ENCODE results near the gene NDUFAF3. TPM values are rescaled to one million over a fixed set of nuclear protein-coding genes. Genes with fewer than 3 reads are reported as not detected.
A peak's percentile ranks its signal among the peaks of the same experiment; 100 is the strongest.

NDUFAF3 gene
- total and polyA plus RNA-seq, 4 experiments from 2014 or later = 77.9 to 169 (median 115) TPM

- Histone ChIP-seq H3K36me3 (ENCODE audit: insufficient read depth, low read length) (peaks cover 48% of the 10 kb centered on the region), H3K9me3 (ENCODE audit: control insufficient read depth in 1 of 2, low read length in 2 of 2) (no peaks in the 10 kb centered on the region), H3K4me1 (ENCODE audit: insufficient read depth, low read length) (peaks cover 21% of the 10 kb centered on the region), H3K4me3 (ENCODE audit: low read length in 2 of 2) (peak within 1 kb of the TSS; percentile 64 to 77), H3K27ac (ENCODE audit: low read depth, low read length) (peak within 1 kb of the TSS; percentile 93), H3K27me3 (ENCODE audit: insufficient read depth, low read length) (no peaks in the 10 kb centered on the region)
- Mint-ChIP-seq H3K27ac (peak within 1 kb of the TSS; percentile 94 to 100 (median 99)), H3K4me3 (peak within 1 kb of the TSS; percentile 90 to 97 (median 92)), H3K9me3 (peaks cover 0 to 4% (median 0%) of the 10 kb centered on the region in 8 donors), H3K4me1 (peaks cover 17 to 52% (median 24%) of the 10 kb centered on the region in 4 donors), H3K27me3 (no peaks in the 10 kb centered on the region), H3K36me3 (peaks cover 37 to 62% of the 10 kb centered on the region in 2 donors)
- POLR2A ChIA-PET (ENCODE audit: partially characterized antibody) = interaction anchor here (0.6 to 17.6 kb wide), 28 partner anchors 8 to 441 kb away, joined by 3 to 629 read pairs (median 4); partner anchors contain the start of genes ARIH2, CCDC71, DAG1 and DALRD3
- intact Hi-C loops (cut with micrococcal nuclease) = loop anchor here (1.0 to 10.0 kb wide), 6 partner anchors 8 to 316 kb away; partner anchors contain the start of genes USP4 and WDR6
- peak; percentile 91 to 93 (median 93) for DNase-seq
- CTCF ChIA-PET (ENCODE audit: partially characterized antibody) = interaction anchor here (0.9 to 4.1 kb wide), 6 partner anchors 12 to 65 kb away, joined by 3 to 61 read pairs (median 6); partner anchors contain the start of genes P4HTM, QRICH1 and WDR6
These were observed 7.0 kb downstream of the NDUFAF3 start, which contains the start of gene IMPDH2 for GRCh38 chr3:49028673-49029562. Gene IMPDH2, minus strand, starts transcription at chr3:49029398. Its CDS starts 48 bp downstream, at chr3:49029350.

GRCh38 chr3:49029563-49029884 is 7.6 kb downstream of the NDUFAF3 start:
- no peaks in the 10 kb centered on the region for H3K9me3 ChIP-seq (ENCODE audit: control insufficient read depth in 1 of 2, low read length in 2 of 2)
- H3K27ac Mint-ChIP-seq = peak overlapping the region; percentile 94 to 100 (median 99)
- intact Hi-C loops (cut with micrococcal nuclease) = loop anchor here (1.0 to 10.0 kb wide), 6 partner anchors 8 to 315 kb away; partner anchors contain the start of genes USP4 and WDR6
- DNase-seq = no peak
- ChIA-PET CTCF (ENCODE audit: partially characterized antibody) (interaction anchor here (0.9 to 4.1 kb wide), 6 partner anchors 12 to 65 kb away, joined by 3 to 61 read pairs (median 6); partner anchors contain the start of genes P4HTM, QRICH1 and WDR6), POLR2A (ENCODE audit: partially characterized antibody) (interaction anchor here (0.6 to 17.6 kb wide), 27 partner anchors 8 to 440 kb away, joined by 3 to 629 read pairs (median 4); partner anchors contain the start of genes ARIH2, CCDC71, DAG1 and DALRD3)
- peaks cover 49% of the 10 kb centered on the region for H3K36me3 ChIP-seq (ENCODE audit: insufficient read depth, low read length)
- H3K27ac ChIP-seq (ENCODE audit: low read depth, low read length) = peak overlapping the region; percentile 93
- peak overlapping the region in 1 of 2 donors; percentile 77 for H3K4me3 ChIP-seq (ENCODE audit: low read length in 2 of 2)
- peaks cover 21% of the 10 kb centered on the region for H3K4me1 ChIP-seq (ENCODE audit: insufficient read depth, low read length)
- H3K27me3 Mint-ChIP-seq = no peaks in the 10 kb centered on the region
- peaks cover 16 to 46% (median 24%) of the 10 kb centered on the region in 4 donors for H3K4me1 Mint-ChIP-seq
- H3K36me3 Mint-ChIP-seq = peaks cover 33 to 58% of the 10 kb centered on the region in 2 donors
- no peaks in the 10 kb centered on the region for H3K27me3 ChIP-seq (ENCODE audit: insufficient read depth, low read length)
- H3K4me3 Mint-ChIP-seq = peak overlapping the region; percentile 90 to 97 (median 92)
- peaks cover 0 to 4% (median 0%) of the 10 kb centered on the region in 8 donors for H3K9me3 Mint-ChIP-seq

GRCh38 chr3:49030321-49030720 is 8.4 kb downstream of the NDUFAF3 start:
- DNase-seq = no peak
- H3K4me3 ChIP-seq (ENCODE audit: low read length in 2 of 2) = no peak overlapping the region
- H3K27me3 Mint-ChIP-seq = no peaks in the 10 kb centered on the region
- H3K36me3 Mint-ChIP-seq = peaks cover 35 to 56% of the 10 kb centered on the region in 2 donors
- POLR2A ChIA-PET (ENCODE audit: partially characterized antibody) = interaction anchor here (1.5 to 4.2 kb wide), 3 partner anchors 9 to 41 kb away, joined by 5 to 24 read pairs (median 9); partner anchors contain the start of genes NDUFAF3, P4HTM and WDR6
- no peaks in the 10 kb centered on the region for H3K9me3 ChIP-seq (ENCODE audit: control insufficient read depth in 1 of 2, low read length in 2 of 2)
- peaks cover 45% of the 10 kb centered on the region for H3K36me3 ChIP-seq (ENCODE audit: insufficient read depth, low read length)
- H3K4me1 ChIP-seq (ENCODE audit: insufficient read depth, low read length) = peaks cover 21% of the 10 kb centered on the region
- CTCF ChIA-PET (ENCODE audit: partially characterized antibody) = interaction anchor here (0.6 kb wide), 1 partner anchor 19 kb away, joined by 3 read pairs; no protein-coding TSS in a partner anchor
- no peaks in the 10 kb centered on the region for H3K27me3 ChIP-seq (ENCODE audit: insufficient read depth, low read length)
- H3K27ac ChIP-seq (ENCODE audit: low read depth, low read length) = peak overlapping the region; percentile 93
- peaks cover 16 to 40% (median 24%) of the 10 kb centered on the region in 4 donors for H3K4me1 Mint-ChIP-seq
- peaks cover 0 to 4% (median 0%) of the 10 kb centered on the region in 8 donors for H3K9me3 Mint-ChIP-seq
- intact Hi-C loops (cut with micrococcal nuclease) = no loop called here
- H3K4me3 Mint-ChIP-seq = no peak overlapping the region
- H3K27ac Mint-ChIP-seq = peak overlapping the region in 6 of 7 donors; percentile 38 to 100 (median 86)

DNA sequence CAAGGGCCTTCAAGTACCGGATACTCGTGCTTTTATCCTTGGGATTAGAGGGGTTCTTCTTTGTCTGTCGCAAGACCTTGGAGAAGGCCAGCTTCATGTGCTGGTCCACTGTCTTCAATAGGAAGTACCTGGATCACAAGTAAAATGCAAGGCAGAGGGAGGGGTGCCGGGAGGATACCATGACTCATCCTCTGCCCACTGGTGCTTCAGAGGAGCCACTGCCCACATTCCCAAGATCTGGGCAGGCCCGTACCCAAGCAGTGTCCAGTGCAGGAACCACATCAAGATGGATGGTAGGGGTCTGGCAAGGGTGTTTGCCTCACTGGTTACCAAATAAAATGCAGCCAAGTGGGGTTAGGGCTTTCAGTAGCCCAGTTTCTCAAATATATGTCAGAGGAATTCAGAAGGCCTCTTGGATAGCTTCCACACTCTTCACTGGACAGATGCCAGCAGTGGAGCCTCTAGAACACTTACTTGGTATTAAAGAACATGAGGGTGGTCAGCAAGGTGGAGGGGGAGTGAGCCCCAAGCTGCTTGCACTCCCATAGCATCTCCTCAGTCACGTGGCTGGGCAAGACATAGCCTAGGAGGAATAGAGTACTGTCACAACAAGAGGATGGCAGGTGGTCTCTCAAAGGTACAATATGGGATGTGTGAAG is 10.9 kb downstream of the NDUFAF3 start:
- no peaks in the 10 kb centered on the region for H3K27me3 ChIP-seq (ENCODE audit: insufficient read depth, low read length)
- no peak overlapping the region for H3K4me3 ChIP-seq (ENCODE audit: low read length in 2 of 2)
- peak overlapping the region in 2 of 7 donors; percentile 4 to 55 for H3K27ac Mint-ChIP-seq
- no peak overlapping the region for H3K27ac ChIP-seq (ENCODE audit: low read depth, low read length)
- H3K9me3 ChIP-seq (ENCODE audit: control insufficient read depth in 1 of 2, low read length in 2 of 2) = no peaks in the 10 kb centered on the region
- peaks cover 17% of the 10 kb centered on the region for H3K4me1 ChIP-seq (ENCODE audit: insufficient read depth, low read length)
- no peaks in the 10 kb centered on the region for H3K27me3 Mint-ChIP-seq
- peaks cover 0 to 4% (median 0%) of the 10 kb centered on the region in 8 donors for H3K9me3 Mint-ChIP-seq
- no peak overlapping the region for H3K4me3 Mint-ChIP-seq
- ChIA-PET CTCF (ENCODE audit: partially characterized antibody) (interaction anchor here (1.0 to 3.5 kb wide), 2 partner anchors 44 to 45 kb away, joined by 3 to 12 read pairs; no protein-coding TSS in a partner anchor), POLR2A (ENCODE audit: partially characterized antibody) (interaction anchor here (2.1 to 4.2 kb wide), 2 partner anchors 11 to 25 kb away, joined by 9 to 24 read pairs; partner anchors contain the start of genes NDUFAF3 and WDR6)
- no peak for DNase-seq
- peaks cover 35 to 58% of the 10 kb centered on the region in 2 donors for H3K36me3 Mint-ChIP-seq
- peaks cover 14 to 22% (median 18%) of the 10 kb centered on the region in 4 donors for H3K4me1 Mint-ChIP-seq
- peaks cover 31% of the 10 kb centered on the region for H3K36me3 ChIP-seq (ENCODE audit: insufficient read depth, low read length)
- intact Hi-C loops (cut with micrococcal nuclease) = no loop called here

- Histone ChIP-seq H3K9me3 (ENCODE audit: control insufficient read depth in 1 of 2, low read length in 2 of 2) (no peaks in the 10 kb centered on the region), H3K27me3 (ENCODE audit: insufficient read depth, low read length) (no peaks in the 10 kb centered on the region), H3K27ac (ENCODE audit: low read depth, low read length) (no peak overlapping the region), H3K36me3 (ENCODE audit: insufficient read depth, low read length) (peaks cover 31% of the 10 kb centered on the region), H3K4me3 (ENCODE audit: low read length in 2 of 2) (no peak overlapping the region), H3K4me1 (ENCODE audit: insufficient read depth, low read length) (peaks cover 1% of the 10 kb centered on the region)
- peaks cover 35 to 52% of the 10 kb centered on the region in 2 donors for H3K36me3 Mint-ChIP-seq
- peak overlapping the region in 4 of 7 donors; percentile 30 to 58 (median 44) for H3K27ac Mint-ChIP-seq
- ChIA-PET CTCF (ENCODE audit: partially characterized antibody) (interaction anchor here (1.3 to 1.5 kb wide), 2 partner anchors 13 to 45 kb away, joined by 4 to 6 read pairs; partner anchors contain the start of genes NDUFAF3 and P4HTM), POLR2A (ENCODE audit: partially characterized antibody) (interaction anchor here (0.6 kb wide), 2 partner anchors 17 to 730 kb away, joined by 3 read pairs; no protein-coding TSS in a partner anchor)
- peaks cover 0 to 7% (median 2%) of the 10 kb centered on the region in 4 donors for H3K4me1 Mint-ChIP-seq
- H3K4me3 Mint-ChIP-seq = no peak overlapping the region
- no peaks in the 10 kb centered on the region for H3K9me3 Mint-ChIP-seq
- intact Hi-C loops (cut with micrococcal nuclease) = no loop called here
- no peaks in the 10 kb centered on the region for H3K27me3 Mint-ChIP-seq
- no peak for DNase-seq
These were observed 12.7 kb downstream of the NDUFAF3 start for GRCh38 chr3:49034650-49035049.

GRCh38 chr3:49035281-49035680 is 13.4 kb downstream of the NDUFAF3 start:
- no peaks in the 10 kb centered on the region for H3K9me3 ChIP-seq (ENCODE audit: control insufficient read depth in 1 of 2, low read length in 2 of 2)
- intact Hi-C loops (cut with micrococcal nuclease) = no loop called here
- CTCF ChIA-PET (ENCODE audit: partially characterized antibody) = no interaction called here

More at GRCh38 chr3:49035281-49035680, 13.4 kb downstream of the NDUFAF3 start:
- H3K4me3 ChIP-seq (ENCODE audit: low read length in 2 of 2) = no peak overlapping the region
- Mint-ChIP-seq H3K9me3 (no peaks in the 10 kb centered on the region), H3K4me3 (no peak overlapping the region), H3K27me3 (no peaks in the 10 kb centered on the region), H3K27ac (peak overlapping the region in 1 of 7 donors; percentile 79), H3K36me3 (peaks cover 38 to 52% of the 10 kb centered on the region in 2 donors), H3K4me1 (peaks cover 0 to 6% (median 0%) of the 10 kb centered on the region in 4 donors)
- no peak for DNase-seq
- no peaks in the 10 kb centered on the region for H3K27me3 ChIP-seq (ENCODE audit: insufficient read depth, low read length)
- POLR2A ChIA-PET (ENCODE audit: partially characterized antibody) = no interaction called here
- peaks cover 31% of the 10 kb centered on the region for H3K36me3 ChIP-seq (ENCODE audit: insufficient read depth, low read length)
- H3K27ac ChIP-seq (ENCODE audit: low read depth, low read length) = no peak overlapping the region
- no peaks in the 10 kb centered on the region for H3K4me1 ChIP-seq (ENCODE audit: insufficient read depth, low read length)

Measured in CD4-positive, alpha-beta memory T cell (primary cell).